Fibroblast of mammary gland (primary cell): Measurements from ENCODE around the gene PRKN.

Experiments
- DNase-seq: peaks from one replicate; pipeline ENCODE4 v3.0.0-alpha.2; 2010; ENCODE audit warnings: low read depth
- H3K4me3 ChIP-seq: 2 replicates; pipeline ENCODE4 v1.5.1; 2011; ENCODE audit warnings: low read depth, mild to moderate bottlenecking, low read length, moderate library complexity; ENCODE audit not compliant: control insufficient read depth
- CTCF ChIP-seq: conservative IDR thresholded peaks from 2 replicates; pipeline ENCODE4 v1.5.1; 2011; ENCODE audit warnings: low read depth, low read length, inconsistent platforms; ENCODE audit not compliant: control insufficient read depth, insufficient read depth

Gene PRKN

GRCh38 chr6:161583584-161583983, 1144.0 kb downstream of the PRKN start:
- no peak overlapping the region for H3K4me3 ChIP-seq
- DNase-seq: peak; percentile 16
- TF ChIP-seq CTCF: no peak

GRCh38 chr6:161578478-161578877, 1149.1 kb downstream of the PRKN start:
- no peak overlapping the region for H3K4me3 ChIP-seq
- TF ChIP-seq CTCF: no peak

GRCh38 chr6:161575523-161576254, 1151.9 kb downstream of the PRKN start:
- TF ChIP-seq CTCF: no peak
- no peak overlapping the region for H3K4me3 ChIP-seq
- DNase-seq: peak; percentile 29

More at GRCh38 chr6:161578478-161578877, 1149.1 kb downstream of the PRKN start:
- no peak for DNase-seq

- no peak for DNase-seq
- no peak overlapping the region for H3K4me3 ChIP-seq
- no peak for TF ChIP-seq CTCF
Measured at GRCh38 chr6:161568885-161569456, 1158.6 kb downstream of the PRKN start.

- DNase-seq: no peak
- H3K4me3 ChIP-seq: no peak overlapping the region
- no peak for TF ChIP-seq CTCF
Measured at GRCh38 chr6:161564952-161565351, 1162.6 kb downstream of the PRKN start.

GRCh38 chr6:161561908-161562307, 1165.7 kb downstream of the PRKN start:
- no peak for DNase-seq
- H3K4me3 ChIP-seq: no peak overlapping the region
- no peak for TF ChIP-seq CTCF
